Fibroblast of lung (primary cell): ENCODE data around the gene EFCAB6. TPM values are rescaled to one million over a fixed set of nuclear protein-coding genes. Genes with fewer than 3 reads are reported as not detected.

Experiments
- DNase-seq, 2 donors: peaks; one replicate each; pipeline versions ENCODE4 v3.0.0 to v3.0.0-alpha.2; 2010; ENCODE audit warnings: low read depth in 2 of 2
- H2AFZ ChIP-seq: 2 replicates; pipeline ENCODE4 v1.5.1; 2012; ENCODE audit warnings: low read length, control low read depth, inconsistent platforms
- H3K27ac ChIP-seq: 2 replicates; pipeline ENCODE4 v1.5.1; 2011; ENCODE audit warnings: low read length, control low read depth; ENCODE audit not compliant: insufficient read depth
- H3K27me3 ChIP-seq: 2 replicates; pipeline ENCODE4 v1.5.1; 2011; ENCODE audit warnings: mild to moderate bottlenecking, low read length; ENCODE audit not compliant: control insufficient read depth, insufficient read depth
- H3K36me3 ChIP-seq: 2 replicates; pipeline ENCODE4 v1.5.1; 2011; ENCODE audit warnings: low read length; ENCODE audit not compliant: control insufficient read depth, insufficient read depth
- H3K4me1 ChIP-seq: 2 replicates; pipeline ENCODE4 v1.5.1; 2011; ENCODE audit warnings: low read length; ENCODE audit not compliant: control insufficient read depth, insufficient read depth; ENCODE audit errors: extremely low read depth
- H3K4me2 ChIP-seq: 2 replicates; pipeline ENCODE4 v1.5.1; 2011; ENCODE audit warnings: low read length, control low read depth; ENCODE audit not compliant: insufficient read depth; ENCODE audit errors: extremely low read depth
- H3K4me3 ChIP-seq, 4 experiments: fragments of 200-600 bp in 1 of 4; sonication (generic) in 1 of 4; replicated peaks in 1 of 4; 2 replicates each; pipeline ENCODE4 v1.5.1; 2011 to 2016; ENCODE audit warnings: low read length in 4 of 4, low read depth in 3 of 4, mild to moderate bottlenecking in 3 of 4, control low read depth in 2 of 4, inconsistent platforms in 1 of 4, mixed read lengths in 1 of 4; ENCODE audit not compliant: insufficient read depth in 1 of 4; ENCODE audit errors: control extremely low read depth in 1 of 4
- H3K79me2 ChIP-seq: 2 replicates; pipeline ENCODE4 v1.5.1; 2012; ENCODE audit warnings: mild to moderate bottlenecking, low read length, inconsistent platforms; ENCODE audit not compliant: control insufficient read depth, insufficient read depth
- H3K9ac ChIP-seq: 2 replicates; pipeline ENCODE4 v1.5.1; 2011; ENCODE audit warnings: mild to moderate bottlenecking, low read length, control low read depth; ENCODE audit not compliant: insufficient read depth
- H3K9me3 ChIP-seq: 2 replicates; pipeline ENCODE4 v1.5.1; 2012; ENCODE audit warnings: low read depth, low read length; ENCODE audit not compliant: control insufficient read depth, insufficient read depth
- H4K20me1 ChIP-seq: 2 replicates; pipeline ENCODE4 v1.5.1; 2011; ENCODE audit warnings: low read length; ENCODE audit not compliant: control insufficient read depth, insufficient read depth; ENCODE audit errors: extremely low read depth
- EZH2 ChIP-seq: IDR thresholded peaks from 2 replicates; pipeline ENCODE4 v1.5.1; 2012; ENCODE audit warnings: low read length, control low read depth, mild to moderate bottlenecking; ENCODE audit errors: missing control alignments
- polyA plus RNA-seq, 2 donors: library from polyadenylated mRNA; depleted of rRNA in 1 of 2; stranded (reverse) in 1 of 2; unstranded in 1 of 2; fragments of >200 nt; gene quantifications; 2 replicates each; pipeline ENCODE4 v1.2.1, GENCODE V29; 2011 to 2012; ENCODE audit warnings: missing spikeins in 1 of 2
- total RNA-seq: library from RNA; depleted of rRNA; stranded (reverse); fragments of >200 nt; gene quantifications from 2 replicates; pipeline ENCODE4 v1.2.1, GENCODE V29; 2014
- TF ChIP-seq, protein P1 (sequence below), 2 donors: IDR thresholded peaks in 1 of 2; conservative IDR thresholded peaks in 1 of 2; 1 replicate in 1 of 2; 2 replicates in 1 of 2; pipeline ENCODE4 v1.5.1; 2011 to 2012; ENCODE audit warnings: low read length in 2 of 2, control low read depth in 1 of 2, inconsistent platforms in 1 of 2, low read depth in 1 of 2, mild to moderate bottlenecking in 1 of 2

Gene EFCAB6
- total and polyA plus RNA-seq, 2 donors (not counting 1 experiment from before 2014, with no cell fraction given) = 1.0 to 1.5 TPM

DNA sequence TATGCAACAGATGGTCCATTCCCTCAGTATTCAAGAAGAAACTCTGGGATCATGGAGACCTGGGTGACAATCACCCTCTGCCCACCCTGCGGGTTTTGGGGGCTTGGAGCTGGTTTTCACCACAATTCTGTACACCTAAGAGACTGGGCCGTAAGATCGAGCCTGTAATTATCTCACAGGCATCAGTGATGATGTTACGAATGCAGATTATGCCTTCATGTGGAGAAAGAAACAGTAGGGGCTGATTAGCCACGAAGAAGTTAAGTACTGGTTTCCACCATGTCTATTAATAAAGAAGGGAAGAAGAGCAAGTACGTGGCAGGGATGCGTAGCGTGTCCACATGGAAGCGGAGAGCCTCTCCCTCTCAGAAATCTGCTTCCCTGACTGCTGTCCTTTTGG is 5.3 kb upstream of the EFCAB6 start:
- TF ChIP-seq, protein P1, sequence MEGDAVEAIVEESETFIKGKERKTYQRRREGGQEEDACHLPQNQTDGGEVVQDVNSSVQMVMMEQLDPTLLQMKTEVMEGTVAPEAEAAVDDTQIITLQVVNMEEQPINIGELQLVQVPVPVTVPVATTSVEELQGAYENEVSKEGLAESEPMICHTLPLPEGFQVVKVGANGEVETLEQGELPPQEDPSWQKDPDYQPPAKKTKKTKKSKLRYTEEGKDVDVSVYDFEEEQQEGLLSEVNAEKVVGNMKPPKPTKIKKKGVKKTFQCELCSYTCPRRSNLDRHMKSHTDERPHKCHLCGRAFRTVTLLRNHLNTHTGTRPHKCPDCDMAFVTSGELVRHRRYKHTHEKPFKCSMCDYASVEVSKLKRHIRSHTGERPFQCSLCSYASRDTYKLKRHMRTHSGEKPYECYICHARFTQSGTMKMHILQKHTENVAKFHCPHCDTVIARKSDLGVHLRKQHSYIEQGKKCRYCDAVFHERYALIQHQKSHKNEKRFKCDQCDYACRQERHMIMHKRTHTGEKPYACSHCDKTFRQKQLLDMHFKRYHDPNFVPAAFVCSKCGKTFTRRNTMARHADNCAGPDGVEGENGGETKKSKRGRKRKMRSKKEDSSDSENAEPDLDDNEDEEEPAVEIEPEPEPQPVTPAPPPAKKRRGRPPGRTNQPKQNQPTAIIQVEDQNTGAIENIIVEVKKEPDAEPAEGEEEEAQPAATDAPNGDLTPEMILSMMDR (conservative IDR thresholded peaks at IDR 0.05 in 1 of 2, IDR thresholded peaks at IDR 0.05 in 1 of 2; ENCODE audit: low read depth in 1 of 2, low read length in 2 of 2) = no peak
- TF ChIP-seq EZH2 = no peak
- Histone ChIP-seq H3K4me1 (peaks cover 3% of the 10 kb centered on the region), H3K4me3 (no peak overlapping the region), H4K20me1 (no peaks in the 10 kb centered on the region), H3K9ac (no peak overlapping the region), H2AFZ (no peak overlapping the region), H3K4me2 (no peak overlapping the region), H3K27ac (no peak overlapping the region), H3K79me2 (peaks cover 2% of the 10 kb centered on the region), H3K9me3 (no peaks in the 10 kb centered on the region), H3K27me3 (no peaks in the 10 kb centered on the region), H3K36me3 (no peaks in the 10 kb centered on the region)
- DNase-seq = no peak

DNA sequence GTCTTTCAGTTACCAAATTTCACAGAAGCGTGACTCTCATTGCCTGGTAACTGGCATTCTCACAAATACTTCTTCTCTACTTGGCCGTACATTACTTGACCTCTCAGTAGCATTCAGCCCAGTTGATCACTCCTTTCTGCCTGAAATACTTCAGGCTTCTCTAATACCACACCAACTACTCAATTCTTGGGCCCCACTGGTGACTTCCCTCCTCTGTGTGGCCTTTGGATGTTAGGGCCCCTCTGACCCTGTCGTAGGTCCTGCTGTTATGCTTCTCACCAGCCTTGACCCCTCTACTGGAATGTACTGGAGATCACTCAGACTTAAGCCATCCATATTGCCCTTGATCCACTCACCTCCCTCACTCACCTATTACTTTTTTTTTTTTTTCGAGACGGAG is 2.2 kb upstream of the EFCAB6 start:
- Histone ChIP-seq H3K27me3 (no peaks in the 10 kb centered on the region), H3K9ac (no peak overlapping the region), H3K4me2 (no peak overlapping the region), H3K79me2 (peaks cover 2% of the 10 kb centered on the region), H3K4me1 (peaks cover 3% of the 10 kb centered on the region), H3K9me3 (no peaks in the 10 kb centered on the region), H4K20me1 (no peaks in the 10 kb centered on the region), H2AFZ (no peak overlapping the region), H3K36me3 (no peaks in the 10 kb centered on the region), H3K27ac (no peak overlapping the region), H3K4me3 (no peak overlapping the region)
- no peak for DNase-seq
- TF ChIP-seq, protein P1 (conservative IDR thresholded peaks at IDR 0.05 in 1 of 2, IDR thresholded peaks at IDR 0.05 in 1 of 2; ENCODE audit: low read depth in 1 of 2, low read length in 2 of 2) = no peak
- no peak for TF ChIP-seq EZH2

DNA sequence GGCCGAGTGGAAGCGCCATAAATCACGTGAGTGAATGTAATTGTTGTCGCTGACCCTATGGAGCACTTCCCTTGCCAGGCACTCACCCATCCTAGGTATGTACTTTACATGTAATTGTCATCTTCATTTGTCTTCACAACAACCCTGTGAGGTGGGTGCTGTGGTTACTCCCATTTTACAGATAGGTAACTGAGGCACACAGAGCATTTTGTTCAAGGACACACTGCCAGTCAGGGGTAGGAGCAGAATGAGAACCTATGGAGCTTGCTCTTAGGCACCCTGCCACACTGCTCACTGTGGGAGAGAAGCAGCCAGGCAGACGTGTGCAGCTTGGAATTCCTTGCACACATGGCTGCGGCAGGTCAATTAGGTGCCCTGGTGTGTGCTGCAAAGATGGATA is 785 bp upstream of the EFCAB6 start:
- TF ChIP-seq, protein P1 (conservative IDR thresholded peaks at IDR 0.05 in 1 of 2, IDR thresholded peaks at IDR 0.05 in 1 of 2; ENCODE audit: low read depth in 1 of 2, low read length in 2 of 2) = no peak
- TF ChIP-seq EZH2 = no peak
- H3K27me3 ChIP-seq = no peaks in the 10 kb centered on the region
- H3K27ac ChIP-seq = peak overlapping the region; percentile 96
- H3K4me3 ChIP-seq = peak overlapping the region; percentile 87 to 96 (median 94)
- H2AFZ ChIP-seq = peak overlapping the region; percentile 95
- peaks cover 2% of the 10 kb centered on the region for H3K79me2 ChIP-seq
- H3K4me1 ChIP-seq = peaks cover 3% of the 10 kb centered on the region
- H3K36me3 ChIP-seq = no peaks in the 10 kb centered on the region
- no peak for DNase-seq
- peak overlapping the region; percentile 92 for H3K9ac ChIP-seq
- H3K9me3 ChIP-seq = no peaks in the 10 kb centered on the region
- no peaks in the 10 kb centered on the region for H4K20me1 ChIP-seq
- H3K4me2 ChIP-seq = peak overlapping the region; percentile 99
